Thyroid gland (tissue), 4 donors: ENCODE data around the gene KRT76.

ENCODE experiments used
- CTCF ChIP-seq, 6 experiments: fragments of 200-600 bp in 3 of 6; fragments of 450-650 bp in 3 of 6; sonication (generic) in 3 of 6; IDR thresholded peaks; one replicate each; pipeline ENCODE4 v1.5.1; 2016 to 2019; ENCODE audit warnings: antibody characterized with exemption in 6 of 6, mild to moderate bottlenecking in 2 of 6, inconsistent platforms in 1 of 6, moderate library complexity in 1 of 6
- POLR2A ChIP-seq, 2 donors: fragments of 450-650 bp; IDR thresholded peaks; one replicate each; pipeline ENCODE4 v1.6.1; 2017; ENCODE audit warnings: antibody characterized with exemption in 2 of 2, mild to moderate bottlenecking in 2 of 2, moderate library complexity in 1 of 2

- TF ChIP-seq CTCF (IDR thresholded peaks at IDR 0.05) (no peak), POLR2A (IDR thresholded peaks at IDR 0.05) (no peak)
Measured at GRCh38 chr12:52788192-52788875, 11.2 kb upstream of the KRT76 start.
